WERI-Rb-1 (cell line): ENCODE results near the gene TUBB4B.
A peak's percentile ranks its signal among the peaks of the same experiment; 100 is the strongest.

ENCODE experiments used
- DNase-seq: peaks from one replicate; pipeline ENCODE4 v3.0.0-alpha.2; 2020
- H3K27ac ChIP-seq: fragments of 250-450 bp; sonication (Bioruptor Pico); 2 replicates; pipeline ENCODE4 v1.5.1; 2020; ENCODE audit warnings: mild to moderate bottlenecking, moderate library complexity
- H3K27me3 ChIP-seq: fragments of 250-450 bp; sonication (Bioruptor Pico); 2 replicates; pipeline ENCODE4 v1.5.1; 2021; ENCODE audit warnings: mild to moderate bottlenecking, low read depth, moderate library complexity; ENCODE audit not compliant: insufficient read depth, severe bottlenecking
- H3K36me3 ChIP-seq: fragments of 250-450 bp; sonication (Bioruptor Pico); 2 replicates; pipeline ENCODE4 v1.5.1; 2020; ENCODE audit warnings: mild to moderate bottlenecking, moderate library complexity
- H3K4me3 ChIP-seq: 2 replicates; pipeline ENCODE4 v1.5.1; 2011; ENCODE audit warnings: low read depth, mild to moderate bottlenecking, control low read depth, low read length
- H3K9me3 ChIP-seq: fragments of 250-450 bp; sonication (Bioruptor Pico); 2 replicates; pipeline ENCODE4 v1.5.1; 2021; ENCODE audit warnings: mild to moderate bottlenecking, moderate library complexity; ENCODE audit not compliant: severe bottlenecking
- TF ChIP-seq, protein P1 (sequence below): IDR thresholded peaks from 2 replicates; pipeline ENCODE4 v1.5.1; 2011; ENCODE audit warnings: low read depth, mild to moderate bottlenecking, control low read depth, inconsistent platforms, low read length

The TUBB4B gene

GRCh38 chr9:137240841-137241489 lies at the start of gene TUBB4B:
Gene TUBB4B, plus strand, starts transcription at chr9:137241287. Its CDS starts 74 bp downstream, at chr9:137241361.
- TF ChIP-seq, protein P1, sequence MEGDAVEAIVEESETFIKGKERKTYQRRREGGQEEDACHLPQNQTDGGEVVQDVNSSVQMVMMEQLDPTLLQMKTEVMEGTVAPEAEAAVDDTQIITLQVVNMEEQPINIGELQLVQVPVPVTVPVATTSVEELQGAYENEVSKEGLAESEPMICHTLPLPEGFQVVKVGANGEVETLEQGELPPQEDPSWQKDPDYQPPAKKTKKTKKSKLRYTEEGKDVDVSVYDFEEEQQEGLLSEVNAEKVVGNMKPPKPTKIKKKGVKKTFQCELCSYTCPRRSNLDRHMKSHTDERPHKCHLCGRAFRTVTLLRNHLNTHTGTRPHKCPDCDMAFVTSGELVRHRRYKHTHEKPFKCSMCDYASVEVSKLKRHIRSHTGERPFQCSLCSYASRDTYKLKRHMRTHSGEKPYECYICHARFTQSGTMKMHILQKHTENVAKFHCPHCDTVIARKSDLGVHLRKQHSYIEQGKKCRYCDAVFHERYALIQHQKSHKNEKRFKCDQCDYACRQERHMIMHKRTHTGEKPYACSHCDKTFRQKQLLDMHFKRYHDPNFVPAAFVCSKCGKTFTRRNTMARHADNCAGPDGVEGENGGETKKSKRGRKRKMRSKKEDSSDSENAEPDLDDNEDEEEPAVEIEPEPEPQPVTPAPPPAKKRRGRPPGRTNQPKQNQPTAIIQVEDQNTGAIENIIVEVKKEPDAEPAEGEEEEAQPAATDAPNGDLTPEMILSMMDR = no peak
- Histone ChIP-seq H3K27ac (peak within 1 kb of the TSS; percentile 95), H3K4me3 (peak within 1 kb of the TSS; percentile 79), H3K27me3 (no peaks in the 10 kb centered on the region), H3K36me3 (peaks cover 23% of the 10 kb centered on the region), H3K9me3 (no peaks in the 10 kb centered on the region)
- DNase-seq = peak; percentile 95

DNA sequence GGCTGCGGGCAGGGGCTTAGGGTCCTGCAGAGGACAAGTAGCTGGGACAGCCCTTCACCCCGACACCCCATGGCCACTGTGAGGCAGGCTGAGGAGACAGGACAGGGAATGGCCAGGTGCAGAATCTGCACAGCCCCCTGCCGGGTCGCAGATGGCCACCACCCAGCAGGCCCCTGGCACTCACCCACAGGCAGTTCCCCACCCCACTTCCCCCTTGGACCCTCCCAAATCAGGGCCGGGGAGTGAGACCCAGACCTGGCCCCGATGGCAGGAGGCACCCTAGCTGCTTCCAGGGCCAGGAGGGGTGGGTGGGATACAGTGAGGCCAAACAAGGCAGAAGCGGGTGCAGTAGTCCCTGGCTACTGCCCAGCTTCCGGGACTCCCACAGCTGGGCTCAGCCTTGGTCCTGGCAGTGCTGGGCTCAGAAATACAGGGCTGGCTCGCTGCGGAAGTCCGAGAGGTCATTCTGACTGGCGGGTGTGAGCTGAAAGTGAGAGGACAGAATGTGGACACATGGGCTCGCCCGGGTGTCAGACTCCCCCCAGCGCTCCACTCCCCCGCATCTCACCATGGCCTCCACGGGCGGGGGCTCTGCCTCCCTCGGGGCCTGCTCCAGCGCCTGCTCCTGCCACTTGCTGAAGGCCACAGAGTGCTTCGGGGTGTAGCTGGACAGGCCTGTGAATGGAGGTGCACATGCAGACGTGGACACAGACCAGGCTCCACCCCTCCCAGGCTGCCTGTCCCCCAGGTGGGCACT lies 49.2 kb upstream of the TUBB4B start:
- H3K36me3 ChIP-seq = peaks cover 4% of the 10 kb centered on the region; the same call in 1 of the 2 replicates
- H3K9me3 ChIP-seq = no peaks in the 10 kb centered on the region
- H3K27me3 ChIP-seq = no peaks in the 10 kb centered on the region
- no peak overlapping the region for H3K27ac ChIP-seq
- H3K4me3 ChIP-seq = no peak overlapping the region
- DNase-seq = no peak
- TF ChIP-seq, protein P1 = no peak

DNA sequence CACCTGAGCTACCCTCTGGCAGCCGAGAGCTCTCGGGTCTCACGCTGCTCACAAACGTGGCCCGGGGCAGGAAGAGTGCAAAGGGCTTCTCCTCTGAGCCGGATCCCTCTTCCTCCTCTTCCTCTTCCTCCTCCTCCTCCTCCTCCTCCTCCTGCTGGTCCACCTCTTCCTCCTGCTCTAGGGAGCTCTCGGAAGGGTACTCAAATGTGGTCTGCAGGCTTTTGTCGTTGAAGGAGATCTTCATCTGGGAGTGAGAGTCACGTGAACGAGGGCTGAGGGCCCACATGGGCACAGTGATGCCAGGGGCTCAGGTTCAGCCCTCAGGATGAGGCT lies 48.7 kb upstream of the TUBB4B start:
- Histone ChIP-seq H3K36me3 (peaks cover 4% of the 10 kb centered on the region; the same call in 1 of the 2 replicates), H3K9me3 (no peaks in the 10 kb centered on the region), H3K4me3 (no peak overlapping the region), H3K27me3 (no peaks in the 10 kb centered on the region), H3K27ac (no peak overlapping the region)
- no peak for DNase-seq
- TF ChIP-seq, protein P1 = no peak

DNA sequence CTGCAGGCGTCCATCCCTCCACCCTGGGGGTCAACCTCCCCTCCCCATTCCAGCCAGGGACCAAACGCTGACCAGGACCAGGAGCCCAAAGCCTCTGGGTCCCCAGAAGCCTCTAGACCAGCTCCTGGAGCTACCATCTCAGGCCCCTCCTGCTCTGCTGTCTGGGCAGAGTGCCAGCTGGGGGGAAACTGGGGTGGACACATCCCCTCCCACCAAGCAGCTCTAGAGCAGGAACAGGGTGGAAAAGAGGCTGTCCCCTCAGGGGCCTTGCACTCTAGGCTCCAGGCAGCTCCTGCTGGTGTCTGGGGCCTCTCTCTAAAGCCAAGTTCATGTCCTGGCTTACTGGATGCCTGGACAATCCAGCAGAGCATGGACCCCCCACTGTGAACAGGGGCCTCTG lies 48.2 kb upstream of the TUBB4B start:
- Histone ChIP-seq H3K27ac (no peak overlapping the region), H3K27me3 (no peaks in the 10 kb centered on the region), H3K36me3 (peaks cover 4% of the 10 kb centered on the region; the same call in 1 of the 2 replicates), H3K9me3 (no peaks in the 10 kb centered on the region), H3K4me3 (no peak overlapping the region)
- TF ChIP-seq, protein P1 = no peak
- no peak for DNase-seq

GRCh38 chr9:137193771-137194170 lies 47.3 kb upstream of the TUBB4B start:
- peaks cover 4% of the 10 kb centered on the region; the same call in 1 of the 2 replicates for H3K36me3 ChIP-seq
- no peak overlapping the region for H3K4me3 ChIP-seq
- H3K27me3 ChIP-seq = no peaks in the 10 kb centered on the region
- H3K9me3 ChIP-seq = no peaks in the 10 kb centered on the region
- DNase-seq = no peak
- TF ChIP-seq, protein P1 = no peak
- H3K27ac ChIP-seq = peak overlapping the region; percentile 77
